CD14-positive monocyte (primary cell): Measurements from ENCODE around the gene ADAM22. TPM values are rescaled to one million over a fixed set of nuclear protein-coding genes. Genes with fewer than 3 reads are reported as not detected.
A peak's percentile ranks its signal among the peaks of the same experiment; 100 is the strongest.

Source experiments
- DNase-seq, 3 donors: peaks; one replicate each; pipeline ENCODE4 v3.0.0-alpha.2; 2011 to 2022
- H2AFZ ChIP-seq: 2 replicates; pipeline ENCODE4 v1.6.0; 2012; ENCODE audit warnings: mild to moderate bottlenecking, low read depth, low read length, inconsistent platforms; ENCODE audit not compliant: insufficient read depth, poor library complexity, severe bottlenecking
- H3K27ac ChIP-seq, 2 donors: 1 replicate in 1 of 2; 2 replicates in 1 of 2; pipeline ENCODE4 v1.5.1; 2012 to 2013; ENCODE audit warnings: low read length in 2 of 2, control low read depth in 1 of 2, inconsistent platforms in 1 of 2, low read depth in 1 of 2, mild to moderate bottlenecking in 1 of 2
- H3K27me3 ChIP-seq, 2 donors: one replicate each; pipeline versions ENCODE4 v1.6.0 to v1.6.1; 2011 to 2013; ENCODE audit warnings: low read length in 2 of 2; ENCODE audit not compliant: control insufficient read depth in 2 of 2, insufficient read depth in 2 of 2
- H3K36me3 ChIP-seq, 2 donors: replicated peaks in 1 of 2; 1 replicate in 1 of 2; 2 replicates in 1 of 2; pipeline versions ENCODE4 v1.5.1 to v1.6.1; 2012 to 2013; ENCODE audit warnings: low read length in 2 of 2, control low read depth in 1 of 2, inconsistent platforms in 1 of 2, mild to moderate bottlenecking in 1 of 2; ENCODE audit not compliant: insufficient read depth in 2 of 2, control insufficient read depth in 1 of 2
- H3K4me1 ChIP-seq, 2 donors: 1 replicate in 1 of 2; 2 replicates in 1 of 2; pipeline versions ENCODE4 v1.5.1 to v1.6.1; 2012 to 2013; ENCODE audit warnings: low read length in 2 of 2, control low read depth in 1 of 2, inconsistent platforms in 1 of 2, mild to moderate bottlenecking in 1 of 2, moderate library complexity in 1 of 2; ENCODE audit not compliant: insufficient read depth in 2 of 2, control insufficient read depth in 1 of 2
- H3K4me2 ChIP-seq: replicated peaks from 2 replicates; pipeline ENCODE3; 2012; ENCODE audit warnings: low read length, moderate library complexity, mild to moderate bottlenecking; ENCODE audit not compliant: poor library complexity, severe bottlenecking; ENCODE audit errors: extremely low read depth
- H3K4me3 ChIP-seq, 3 experiments: fragments of 200-600 bp in 1 of 3; sonication (generic) in 1 of 3; replicated peaks in 1 of 3; 1 replicate in 2 of 3; 2 replicates in 1 of 3; pipeline ENCODE4 v1.5.1; 2011 to 2013; ENCODE audit warnings: low read length in 3 of 3, mild to moderate bottlenecking in 3 of 3, control low read depth in 2 of 3, low read depth in 2 of 3, inconsistent platforms in 1 of 3, moderate library complexity in 1 of 3
- H3K79me2 ChIP-seq: 2 replicates; pipeline ENCODE4 v1.6.0; 2012; ENCODE audit warnings: mild to moderate bottlenecking, control low read depth, inconsistent platforms, low read length, moderate library complexity; ENCODE audit not compliant: insufficient read depth
- H3K9ac ChIP-seq: 2 replicates; pipeline ENCODE4 v1.6.0; 2017; ENCODE audit warnings: low read length, mild to moderate bottlenecking; ENCODE audit not compliant: insufficient read depth, poor library complexity, severe bottlenecking
- H3K9me3 ChIP-seq, 2 donors: replicated peaks in 1 of 2; 1 replicate in 1 of 2; 2 replicates in 1 of 2; pipeline versions ENCODE4 v1.5.1 to v1.6.1; 2012 to 2013; ENCODE audit warnings: low read length in 2 of 2, control low read depth in 1 of 2; ENCODE audit not compliant: control insufficient read depth in 1 of 2, insufficient read depth in 1 of 2
- H4K20me1 ChIP-seq: 2 replicates; pipeline ENCODE4 v1.6.0; 2012; ENCODE audit warnings: mild to moderate bottlenecking, low read length, control low read depth, moderate library complexity; ENCODE audit not compliant: insufficient read depth
- H3K27ac Mint-ChIP-seq, 7 donors: one replicate each; pipeline ENCODE4 v1.8.0; 2020; ENCODE audit warnings: mild to moderate bottlenecking in 7 of 7, mixed read lengths in 7 of 7, moderate library complexity in 6 of 7, inconsistent platforms in 2 of 7
- H3K27me3 Mint-ChIP-seq, 3 donors: one replicate each; pipeline ENCODE4 v1.8.0; 2021 to 2022; ENCODE audit warnings: low read depth in 3 of 3, mild to moderate bottlenecking in 3 of 3, mixed read lengths in 3 of 3, moderate library complexity in 3 of 3, inconsistent platforms in 1 of 3
- H3K36me3 Mint-ChIP-seq, 2 donors: one replicate each; pipeline ENCODE4 v1.8.0; 2020; ENCODE audit warnings: mixed read lengths in 2 of 2, inconsistent platforms in 1 of 2, mild to moderate bottlenecking in 1 of 2
- H3K4me1 Mint-ChIP-seq: one replicate; pipeline ENCODE4 v1.8.0; 2020; ENCODE audit warnings: mild to moderate bottlenecking, mixed read lengths
- H3K4me3 Mint-ChIP-seq, 2 donors: one replicate each; pipeline ENCODE4 v1.8.0; 2020; ENCODE audit warnings: mild to moderate bottlenecking in 2 of 2, mixed read lengths in 2 of 2, moderate library complexity in 1 of 2
- H3K9me3 Mint-ChIP-seq, 7 donors: one replicate each; pipeline ENCODE4 v1.8.0; 2020 to 2022; ENCODE audit warnings: mixed read lengths in 7 of 7, mild to moderate bottlenecking in 6 of 7, moderate library complexity in 6 of 7, inconsistent platforms in 2 of 7
- WGBS: methylation state at CpG from one replicate; pipeline ENCODE4 v1.1.5; 2013; ENCODE audit warnings: missing lambda C conversion rate; ENCODE audit not compliant: insufficient coverage; 5-methylcytosine and 5-hydroxymethylcytosine counted together
- intact Hi-C, 2 donors: fragments of 100-400 bp; cut with micrococcal nuclease; formaldehyde crosslinking; loops; one replicate each; pipeline versions ENCODE4 v1.15.0 to v1.15.1; 2023
- polyA plus RNA-seq, 3 donors: library from polyadenylated mRNA; depleted of rRNA in 1 of 3; unstranded in 2 of 3; stranded (reverse) in 1 of 3; fragments of 300-500 nt in 2 of 3; fragments of >200 nt in 1 of 3; fragmentation: Illumina TruSeq in 2 of 3; gene quantifications; 1 replicate in 2 of 3; 2 replicates in 1 of 3; pipeline ENCODE4 v1.2.3, GENCODE V29; 2012 to 2021
- TF ChIP-seq, protein P1 (sequence below): fragments of 200-600 bp; IDR thresholded peaks from one replicate; pipeline ENCODE4 v1.8.0; 2022; ENCODE audit warnings: antibody characterized with exemption, mild to moderate bottlenecking

The ADAM22 gene
- polyA plus RNA-seq, 3 donors = 0.01 to 0.17 TPM; not detected in 1

DNA sequence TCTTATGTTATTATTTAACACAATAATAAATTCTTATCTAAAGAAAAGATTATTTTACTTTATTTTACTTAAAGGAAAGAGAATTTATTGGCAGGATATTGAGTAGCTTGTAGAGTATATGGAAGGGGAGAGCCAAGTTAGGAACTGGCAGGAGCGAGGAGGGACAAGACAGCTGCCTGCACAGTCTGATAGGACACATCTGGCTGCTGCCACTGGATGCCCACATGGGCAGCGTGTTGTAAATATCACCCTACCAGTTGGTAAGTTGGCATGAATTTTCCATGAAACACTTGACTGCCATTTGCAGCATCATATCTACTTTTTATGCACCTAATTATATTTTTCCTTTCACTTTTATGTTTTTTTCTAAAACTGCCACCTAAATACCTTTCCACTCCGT lies 266.2 kb downstream of the ADAM22 start:
- DNase-seq = no peak
- H3K27me3 ChIP-seq = no peaks in the 10 kb centered on the region
- no peak overlapping the region for H2AFZ ChIP-seq
- H3K4me3 ChIP-seq = no peak overlapping the region
- 100% methylated on average over 2 of the region's 3 CpGs for WGBS
- H3K4me2 ChIP-seq = no peak overlapping the region
- Mint-ChIP-seq H3K4me1 (no peaks in the 10 kb centered on the region), H3K27me3 (no peaks in the 10 kb centered on the region), H3K9me3 (no peaks in the 10 kb centered on the region), H3K27ac (no peak overlapping the region), H3K4me3 (no peak overlapping the region), H3K36me3 (peaks cover 36% of the 10 kb centered on the region in 2 donors)
- no peaks in the 10 kb centered on the region for H4K20me1 ChIP-seq
- H3K9me3 ChIP-seq = no peaks in the 10 kb centered on the region
- intact Hi-C loops = no loop called here
- no peaks in the 10 kb centered on the region for H3K4me1 ChIP-seq
- TF ChIP-seq, protein P1, sequence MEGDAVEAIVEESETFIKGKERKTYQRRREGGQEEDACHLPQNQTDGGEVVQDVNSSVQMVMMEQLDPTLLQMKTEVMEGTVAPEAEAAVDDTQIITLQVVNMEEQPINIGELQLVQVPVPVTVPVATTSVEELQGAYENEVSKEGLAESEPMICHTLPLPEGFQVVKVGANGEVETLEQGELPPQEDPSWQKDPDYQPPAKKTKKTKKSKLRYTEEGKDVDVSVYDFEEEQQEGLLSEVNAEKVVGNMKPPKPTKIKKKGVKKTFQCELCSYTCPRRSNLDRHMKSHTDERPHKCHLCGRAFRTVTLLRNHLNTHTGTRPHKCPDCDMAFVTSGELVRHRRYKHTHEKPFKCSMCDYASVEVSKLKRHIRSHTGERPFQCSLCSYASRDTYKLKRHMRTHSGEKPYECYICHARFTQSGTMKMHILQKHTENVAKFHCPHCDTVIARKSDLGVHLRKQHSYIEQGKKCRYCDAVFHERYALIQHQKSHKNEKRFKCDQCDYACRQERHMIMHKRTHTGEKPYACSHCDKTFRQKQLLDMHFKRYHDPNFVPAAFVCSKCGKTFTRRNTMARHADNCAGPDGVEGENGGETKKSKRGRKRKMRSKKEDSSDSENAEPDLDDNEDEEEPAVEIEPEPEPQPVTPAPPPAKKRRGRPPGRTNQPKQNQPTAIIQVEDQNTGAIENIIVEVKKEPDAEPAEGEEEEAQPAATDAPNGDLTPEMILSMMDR = no peak
- no peak overlapping the region for H3K27ac ChIP-seq
- no peak overlapping the region for H3K9ac ChIP-seq
- peaks cover 28 to 46% of the 10 kb centered on the region in 2 donors for H3K36me3 ChIP-seq
- H3K79me2 ChIP-seq = no peaks in the 10 kb centered on the region

DNA sequence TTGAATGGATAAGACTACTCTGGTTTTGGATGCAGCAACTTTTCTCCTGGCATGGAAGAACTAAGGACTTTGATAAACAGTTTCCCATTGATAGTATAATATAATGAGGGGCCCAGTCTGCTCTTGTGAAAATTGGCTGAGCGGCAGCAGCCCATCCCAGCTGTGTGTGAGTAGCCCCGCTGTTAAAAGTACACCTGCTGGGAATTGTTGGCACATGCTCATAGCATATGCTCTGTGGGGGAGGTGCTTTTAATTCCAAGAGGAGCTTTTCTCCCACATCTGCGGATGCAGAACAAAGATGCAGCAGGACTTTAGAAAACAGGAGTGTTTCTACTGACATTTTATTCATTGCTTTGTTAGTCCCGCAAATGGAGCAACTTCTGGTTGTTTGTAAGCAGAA lies 266.7 kb downstream of the ADAM22 start:
- no peak overlapping the region for H2AFZ ChIP-seq
- no peaks in the 10 kb centered on the region for H3K9me3 ChIP-seq
- H3K27ac Mint-ChIP-seq = peak overlapping the region in 1 of 7 donors; percentile 26
- no peak overlapping the region for H3K9ac ChIP-seq
- peaks cover 42% of the 10 kb centered on the region in 2 donors for H3K36me3 Mint-ChIP-seq
- 100% methylated on average over 2 of the region's 4 CpGs for WGBS
- no peaks in the 10 kb centered on the region for H3K79me2 ChIP-seq
- no peak for DNase-seq
- H3K4me3 ChIP-seq = no peak overlapping the region
- no peaks in the 10 kb centered on the region for H3K27me3 Mint-ChIP-seq
- no peaks in the 10 kb centered on the region for H3K4me1 Mint-ChIP-seq
- H3K4me3 Mint-ChIP-seq = no peak overlapping the region
- intact Hi-C loops = no loop called here
- no peak overlapping the region for H3K27ac ChIP-seq
- no peaks in the 10 kb centered on the region for H3K27me3 ChIP-seq
- H3K4me2 ChIP-seq = no peak overlapping the region
- TF ChIP-seq, protein P1 = no peak
- no peaks in the 10 kb centered on the region for H3K4me1 ChIP-seq
- H3K9me3 Mint-ChIP-seq = no peaks in the 10 kb centered on the region
- H3K36me3 ChIP-seq = peaks cover 32 to 51% of the 10 kb centered on the region in 2 donors
- no peaks in the 10 kb centered on the region for H4K20me1 ChIP-seq
